ENCODE data around the gene CCDC88B.

GRCh38 chr11:64305691-64306562 is 34.1 kb upstream of the CCDC88B start:
- TF ChIP-seq CTCF (IDR thresholded peaks at IDR 0.05; ENCODE audit: low read depth, low read length, missing input control) (no peak), TAF1 (conservative IDR thresholded peaks at IDR 0.05) (no peak), RAD21 (IDR thresholded peaks at IDR 0.05) (no peak), FOXA2 (IDR thresholded peaks at IDR 0.05) (no peak), JUND (IDR thresholded peaks at IDR 0.05) (no peak), FOXA1 (IDR thresholded peaks at IDR 0.05) (no peak), GABPA (IDR thresholded peaks at IDR 0.05 in 1 of 2, conservative IDR thresholded peaks at IDR 0.05 in 1 of 2) (peak in 1 of 2 donors; percentile 66), EGR1 (IDR thresholded peaks at IDR 0.05; ENCODE audit: low read depth in 2 of 2) (peak in 1 of 2 donors; percentile 20)
- TF ChIP-seq, protein P1, sequence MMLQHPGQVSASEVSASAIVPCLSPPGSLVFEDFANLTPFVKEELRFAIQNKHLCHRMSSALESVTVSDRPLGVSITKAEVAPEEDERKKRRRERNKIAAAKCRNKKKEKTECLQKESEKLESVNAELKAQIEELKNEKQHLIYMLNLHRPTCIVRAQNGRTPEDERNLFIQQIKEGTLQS (IDR thresholded peaks at IDR 0.05): no peak
- TF ChIP-seq, protein P2, sequence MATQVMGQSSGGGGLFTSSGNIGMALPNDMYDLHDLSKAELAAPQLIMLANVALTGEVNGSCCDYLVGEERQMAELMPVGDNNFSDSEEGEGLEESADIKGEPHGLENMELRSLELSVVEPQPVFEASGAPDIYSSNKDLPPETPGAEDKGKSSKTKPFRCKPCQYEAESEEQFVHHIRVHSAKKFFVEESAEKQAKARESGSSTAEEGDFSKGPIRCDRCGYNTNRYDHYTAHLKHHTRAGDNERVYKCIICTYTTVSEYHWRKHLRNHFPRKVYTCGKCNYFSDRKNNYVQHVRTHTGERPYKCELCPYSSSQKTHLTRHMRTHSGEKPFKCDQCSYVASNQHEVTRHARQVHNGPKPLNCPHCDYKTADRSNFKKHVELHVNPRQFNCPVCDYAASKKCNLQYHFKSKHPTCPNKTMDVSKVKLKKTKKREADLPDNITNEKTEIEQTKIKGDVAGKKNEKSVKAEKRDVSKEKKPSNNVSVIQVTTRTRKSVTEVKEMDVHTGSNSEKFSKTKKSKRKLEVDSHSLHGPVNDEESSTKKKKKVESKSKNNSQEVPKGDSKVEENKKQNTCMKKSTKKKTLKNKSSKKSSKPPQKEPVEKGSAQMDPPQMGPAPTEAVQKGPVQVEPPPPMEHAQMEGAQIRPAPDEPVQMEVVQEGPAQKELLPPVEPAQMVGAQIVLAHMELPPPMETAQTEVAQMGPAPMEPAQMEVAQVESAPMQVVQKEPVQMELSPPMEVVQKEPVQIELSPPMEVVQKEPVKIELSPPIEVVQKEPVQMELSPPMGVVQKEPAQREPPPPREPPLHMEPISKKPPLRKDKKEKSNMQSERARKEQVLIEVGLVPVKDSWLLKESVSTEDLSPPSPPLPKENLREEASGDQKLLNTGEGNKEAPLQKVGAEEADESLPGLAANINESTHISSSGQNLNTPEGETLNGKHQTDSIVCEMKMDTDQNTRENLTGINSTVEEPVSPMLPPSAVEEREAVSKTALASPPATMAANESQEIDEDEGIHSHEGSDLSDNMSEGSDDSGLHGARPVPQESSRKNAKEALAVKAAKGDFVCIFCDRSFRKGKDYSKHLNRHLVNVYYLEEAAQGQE (IDR thresholded peaks at IDR 0.05): peak; percentile 52

Data from liver (tissue), 3 donors.